A673 (cell line): ENCODE data around the gene MBNL2. TPM values are rescaled to one million over a fixed set of nuclear protein-coding genes. Genes with fewer than 3 reads are reported as not detected.

Experiments
- BruUV-seq: library from RNA; stranded (reverse); fragments of 400-500 nt; replicated peaks from 2 replicates; lab custom pipeline; 2021; lab: Mats Ljungman, UMichigan
- CTCF ChIA-PET: fragments of 300-600 bp; sonication (Branson Sonifier 250); formaldehyde crosslinking; loops from one replicate; lab custom pipeline; 2022; ENCODE audit warnings: antibody characterized with exemption; lab: Charles Lee
- POLR2A ChIA-PET: fragments of 300-600 bp; sonication (Branson Sonifier 250); formaldehyde crosslinking; loops from one replicate; lab custom pipeline; 2022; ENCODE audit warnings: antibody characterized with exemption; ENCODE audit not compliant: low non-redundant PET; lab: Charles Lee
- DNase-seq: peaks from one replicate; pipeline ENCODE4 v3.0.0-alpha.2; 2015; ENCODE audit warnings: low spot score
- H3K27ac ChIP-seq: fragments of 200-600 bp; sonication (generic); 2 replicates; pipeline ENCODE4 v1.5.1; 2016; ENCODE audit warnings: mixed run types, low read depth, mild to moderate bottlenecking, mixed read lengths, antibody characterized with exemption, low read length; ENCODE audit not compliant: poor library complexity, severe bottlenecking
- H3K27me3 ChIP-seq: fragments of 200-600 bp; sonication (generic); replicated peaks from 2 replicates; pipeline ENCODE4 v1.6.1; 2017; ENCODE audit warnings: mixed run types, low read depth, mild to moderate bottlenecking, mixed read lengths, antibody characterized with exemption, low read length; ENCODE audit not compliant: insufficient read depth, poor library complexity
- H3K36me3 ChIP-seq: fragments of 200-600 bp; sonication (generic); 2 replicates; pipeline ENCODE4 v1.6.1; 2016; ENCODE audit warnings: mixed run types, mild to moderate bottlenecking, mixed read lengths, antibody characterized with exemption, low read length; ENCODE audit not compliant: insufficient read depth, poor library complexity, severe bottlenecking
- H3K4me1 ChIP-seq: fragments of 200-600 bp; sonication (generic); 2 replicates; pipeline ENCODE4 v1.6.1; 2017; ENCODE audit warnings: mixed run types, mild to moderate bottlenecking, mixed read lengths, antibody characterized with exemption, low read length; ENCODE audit not compliant: insufficient read depth, poor library complexity, severe bottlenecking
- H3K4me3 ChIP-seq: fragments of 200-600 bp; sonication (generic); 2 replicates; pipeline ENCODE4 v1.5.1; 2016; ENCODE audit warnings: low read depth, mixed run types, mild to moderate bottlenecking, mixed read lengths, low read length; ENCODE audit not compliant: poor library complexity, severe bottlenecking
- H3K9me3 ChIP-seq: fragments of 200-600 bp; sonication (generic); 2 replicates; pipeline ENCODE4 v1.6.1; 2016; ENCODE audit warnings: mixed run types, low read depth, mild to moderate bottlenecking, mixed read lengths, antibody characterized with exemption, low read length; ENCODE audit not compliant: poor library complexity, severe bottlenecking
- EZH2 ChIP-seq: fragments of 200-600 bp; sonication (generic); IDR thresholded peaks from 2 replicates; pipeline ENCODE4 v1.6.1; 2017; ENCODE audit warnings: borderline replicate concordance, low read depth, mild to moderate bottlenecking, mixed read lengths, antibody characterized with exemption, low read length; ENCODE audit not compliant: poor library complexity, severe bottlenecking
- intact Hi-C: fragments of 100-400 bp; cut with micrococcal nuclease; formaldehyde crosslinking; loops from one replicate; pipeline ENCODE4 v1.10.0; 2022; ENCODE audit not compliant: unreplicated experiment
- total RNA-seq: library from RNA; stranded (reverse); gene quantifications from 2 replicates; pipeline ENCODE4 v1.2.3, GENCODE V29; 2021
- TF ChIP-seq, protein P1 (sequence below): fragments of 300-800, 200-600 bp; sonication (generic); conservative IDR thresholded peaks from 2 replicates; pipeline ENCODE4 v1.5.1; 2017; ENCODE audit warnings: low read depth, mild to moderate bottlenecking, antibody characterized with exemption, low read length, moderate library complexity, mixed read lengths

Gene MBNL2
- total RNA-seq, 1 experiment from 2014 or later = 12.0 TPM

DNA sequence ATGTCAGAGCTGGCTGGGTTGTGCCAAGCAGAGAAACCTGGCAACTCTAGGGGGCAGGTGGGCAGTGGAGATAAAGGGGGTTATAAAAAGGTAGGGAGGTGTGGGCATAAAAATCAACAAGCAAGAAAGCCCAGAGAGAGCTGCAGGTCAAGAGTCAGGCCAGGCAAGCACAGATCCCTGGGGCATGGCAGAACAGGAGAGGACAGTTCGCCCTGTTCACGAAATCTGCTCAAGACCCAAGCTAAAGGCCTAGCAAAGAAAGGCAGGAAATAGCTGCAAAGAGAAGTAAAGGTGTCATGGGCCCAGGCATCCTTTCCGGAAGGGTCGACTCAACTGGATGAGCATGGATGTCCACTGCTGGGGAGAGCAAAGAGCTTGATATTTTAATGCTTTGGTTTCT lies 3.4 kb downstream of the MBNL2 start:
- Histone ChIP-seq H3K36me3 (no peaks in the 10 kb centered on the region), H3K4me1 (peaks cover 35% of the 10 kb centered on the region), H3K9me3 (no peaks in the 10 kb centered on the region), H3K4me3 (no peak overlapping the region), H3K27me3 (no peaks in the 10 kb centered on the region), H3K27ac (no peak overlapping the region)
- intact Hi-C loops = no loop called here
- ChIA-PET POLR2A (no interaction called here), CTCF (no interaction called here)
- DNase-seq = no peak
- TF ChIP-seq, protein P1, sequence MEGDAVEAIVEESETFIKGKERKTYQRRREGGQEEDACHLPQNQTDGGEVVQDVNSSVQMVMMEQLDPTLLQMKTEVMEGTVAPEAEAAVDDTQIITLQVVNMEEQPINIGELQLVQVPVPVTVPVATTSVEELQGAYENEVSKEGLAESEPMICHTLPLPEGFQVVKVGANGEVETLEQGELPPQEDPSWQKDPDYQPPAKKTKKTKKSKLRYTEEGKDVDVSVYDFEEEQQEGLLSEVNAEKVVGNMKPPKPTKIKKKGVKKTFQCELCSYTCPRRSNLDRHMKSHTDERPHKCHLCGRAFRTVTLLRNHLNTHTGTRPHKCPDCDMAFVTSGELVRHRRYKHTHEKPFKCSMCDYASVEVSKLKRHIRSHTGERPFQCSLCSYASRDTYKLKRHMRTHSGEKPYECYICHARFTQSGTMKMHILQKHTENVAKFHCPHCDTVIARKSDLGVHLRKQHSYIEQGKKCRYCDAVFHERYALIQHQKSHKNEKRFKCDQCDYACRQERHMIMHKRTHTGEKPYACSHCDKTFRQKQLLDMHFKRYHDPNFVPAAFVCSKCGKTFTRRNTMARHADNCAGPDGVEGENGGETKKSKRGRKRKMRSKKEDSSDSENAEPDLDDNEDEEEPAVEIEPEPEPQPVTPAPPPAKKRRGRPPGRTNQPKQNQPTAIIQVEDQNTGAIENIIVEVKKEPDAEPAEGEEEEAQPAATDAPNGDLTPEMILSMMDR = no peak
- no peak for TF ChIP-seq EZH2
- BruUV-seq = no TSS peak

DNA sequence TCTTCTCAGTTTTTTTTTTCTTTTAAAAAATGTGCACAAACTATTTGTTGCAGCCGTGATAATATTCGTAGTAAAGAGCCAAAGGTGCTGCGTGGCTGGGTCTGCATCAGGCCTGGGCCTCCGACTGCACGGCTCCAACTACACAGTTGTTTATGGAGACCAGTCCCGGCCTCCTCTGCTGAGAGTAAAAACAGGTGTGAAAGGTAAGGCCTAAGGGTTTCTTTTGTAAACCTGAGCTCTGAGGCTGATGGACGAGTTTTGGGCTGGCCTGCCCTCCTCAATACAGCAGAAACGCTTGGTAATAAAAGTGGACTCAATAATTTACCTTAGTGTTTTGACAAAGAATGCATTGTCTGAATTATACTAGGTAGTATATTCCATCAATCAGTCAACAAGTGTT lies 3.9 kb downstream of the MBNL2 start:
- POLR2A ChIA-PET = no interaction called here

GRCh38 chr13:97226788-97227627 lies 4.9 kb downstream of the MBNL2 start:
- ChIA-PET POLR2A (no interaction called here), CTCF (no interaction called here)
- no peaks in the 10 kb centered on the region for H3K36me3 ChIP-seq
- H3K27me3 ChIP-seq = no peaks in the 10 kb centered on the region
- TF ChIP-seq, protein P1 = no peak
- no peak for TF ChIP-seq EZH2
- no peaks in the 10 kb centered on the region for H3K9me3 ChIP-seq
- no peak overlapping the region for H3K27ac ChIP-seq
- H3K4me1 ChIP-seq = peaks cover 25% of the 10 kb centered on the region
- peak; percentile 34 for DNase-seq
- intact Hi-C loops = no loop called here
- H3K4me3 ChIP-seq = peak overlapping the region; percentile 10
- no TSS peak for BruUV-seq

More for the DNA sequence above, 3.9 kb downstream of the MBNL2 start:
- Histone ChIP-seq H3K9me3 (no peaks in the 10 kb centered on the region), H3K4me1 (peaks cover 34% of the 10 kb centered on the region), H3K27ac (no peak overlapping the region), H3K27me3 (no peaks in the 10 kb centered on the region), H3K36me3 (no peaks in the 10 kb centered on the region), H3K4me3 (no peak overlapping the region)
- CTCF ChIA-PET = no interaction called here
- DNase-seq = no peak
- BruUV-seq = no TSS peak
- TF ChIP-seq, protein P1 = no peak
- no peak for TF ChIP-seq EZH2
- intact Hi-C loops = no loop called here
